HFF-Myc (cell line): Measurements from ENCODE around the gene TPM4.

Experiments
- DNase-seq: peaks from one replicate; pipeline ENCODE4 v3.0.0-alpha.2; 2011; ENCODE audit warnings: low read depth; ENCODE audit errors: extremely low read depth
- H3K4me3 ChIP-seq: replicated peaks from 2 replicates; pipeline ENCODE4 v1.5.1; 2011; ENCODE audit warnings: low read depth, mild to moderate bottlenecking, control low read depth, low read length
- TF ChIP-seq, protein P1 (sequence below): IDR thresholded peaks from 2 replicates; pipeline ENCODE4 v1.5.1; 2012; ENCODE audit warnings: mild to moderate bottlenecking, low read depth, low read length, control low read depth; ENCODE audit errors: missing control alignments

TPM4 gene

DNA sequence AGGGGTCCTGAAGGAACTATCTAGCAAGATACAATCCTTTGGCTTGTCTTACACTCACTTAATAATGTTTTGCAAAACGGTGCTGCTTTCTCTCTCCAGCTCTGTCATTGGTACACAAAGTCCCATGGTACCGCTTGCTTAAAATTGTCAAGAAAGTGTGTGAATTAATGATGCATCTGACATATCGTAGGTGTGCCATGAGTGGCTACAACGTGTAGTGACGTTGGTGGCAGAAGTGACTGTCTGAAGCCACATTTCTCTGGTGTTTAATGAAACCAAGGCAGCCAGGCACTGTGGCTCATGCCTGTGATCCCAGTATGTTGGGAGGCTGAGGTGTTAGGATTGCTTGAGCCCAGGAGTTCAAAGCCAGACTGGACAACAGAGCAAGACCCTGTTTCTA lies 69.8 kb downstream of the TPM4 start:
- H3K4me3 ChIP-seq = no peak overlapping the region
- DNase-seq = no peak
- TF ChIP-seq, protein P1, sequence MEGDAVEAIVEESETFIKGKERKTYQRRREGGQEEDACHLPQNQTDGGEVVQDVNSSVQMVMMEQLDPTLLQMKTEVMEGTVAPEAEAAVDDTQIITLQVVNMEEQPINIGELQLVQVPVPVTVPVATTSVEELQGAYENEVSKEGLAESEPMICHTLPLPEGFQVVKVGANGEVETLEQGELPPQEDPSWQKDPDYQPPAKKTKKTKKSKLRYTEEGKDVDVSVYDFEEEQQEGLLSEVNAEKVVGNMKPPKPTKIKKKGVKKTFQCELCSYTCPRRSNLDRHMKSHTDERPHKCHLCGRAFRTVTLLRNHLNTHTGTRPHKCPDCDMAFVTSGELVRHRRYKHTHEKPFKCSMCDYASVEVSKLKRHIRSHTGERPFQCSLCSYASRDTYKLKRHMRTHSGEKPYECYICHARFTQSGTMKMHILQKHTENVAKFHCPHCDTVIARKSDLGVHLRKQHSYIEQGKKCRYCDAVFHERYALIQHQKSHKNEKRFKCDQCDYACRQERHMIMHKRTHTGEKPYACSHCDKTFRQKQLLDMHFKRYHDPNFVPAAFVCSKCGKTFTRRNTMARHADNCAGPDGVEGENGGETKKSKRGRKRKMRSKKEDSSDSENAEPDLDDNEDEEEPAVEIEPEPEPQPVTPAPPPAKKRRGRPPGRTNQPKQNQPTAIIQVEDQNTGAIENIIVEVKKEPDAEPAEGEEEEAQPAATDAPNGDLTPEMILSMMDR = no peak

DNA sequence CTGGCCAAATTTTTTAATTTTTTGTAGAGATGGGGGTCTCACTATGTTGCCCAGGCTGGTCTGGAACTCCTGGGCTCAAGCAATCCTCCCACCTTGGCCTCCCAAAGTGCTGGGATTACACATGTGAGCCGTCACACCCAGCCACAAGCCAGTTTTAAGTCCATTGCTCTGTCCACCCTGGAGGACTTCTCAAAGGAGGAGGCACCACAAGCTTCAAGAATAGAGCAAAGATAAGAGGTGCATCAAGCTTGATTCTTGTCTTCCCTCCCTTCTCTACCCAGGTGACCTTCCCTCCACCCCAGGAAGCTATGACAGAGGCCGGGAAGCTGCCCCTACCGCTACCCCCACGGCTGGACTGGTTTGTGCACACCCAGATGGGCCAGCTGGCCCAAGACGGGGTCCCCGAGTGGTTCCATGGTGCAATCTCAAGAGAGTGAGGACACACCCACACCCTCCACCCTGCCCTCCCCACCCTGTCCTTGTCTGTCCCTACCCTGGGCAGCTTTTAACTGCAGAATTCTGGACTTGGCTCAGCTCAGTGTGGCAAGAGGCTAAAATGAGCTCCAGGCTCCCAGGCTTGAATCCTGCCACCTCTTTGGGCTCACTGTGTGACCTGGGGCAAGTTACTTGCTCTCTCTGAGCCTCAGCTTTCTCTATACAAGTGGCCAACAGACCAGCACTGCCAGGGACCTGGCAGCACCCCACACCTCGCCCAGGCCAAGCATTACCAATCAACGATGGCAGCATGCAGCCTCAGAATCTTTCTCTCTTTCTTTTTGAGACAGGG lies 72.3 kb downstream of the TPM4 start:
- no peak for DNase-seq
- H3K4me3 ChIP-seq = no peak overlapping the region
- TF ChIP-seq, protein P1 = no peak
